Measurements from ENCODE around the gene PHKG2. TPM values are rescaled to one million over a fixed set of nuclear protein-coding genes. Genes with fewer than 3 reads are reported as not detected.

Gene PHKG2
- total RNA-seq, 2 donors from 2014 or later, result 17.6 to 24.7 TPM

DNA sequence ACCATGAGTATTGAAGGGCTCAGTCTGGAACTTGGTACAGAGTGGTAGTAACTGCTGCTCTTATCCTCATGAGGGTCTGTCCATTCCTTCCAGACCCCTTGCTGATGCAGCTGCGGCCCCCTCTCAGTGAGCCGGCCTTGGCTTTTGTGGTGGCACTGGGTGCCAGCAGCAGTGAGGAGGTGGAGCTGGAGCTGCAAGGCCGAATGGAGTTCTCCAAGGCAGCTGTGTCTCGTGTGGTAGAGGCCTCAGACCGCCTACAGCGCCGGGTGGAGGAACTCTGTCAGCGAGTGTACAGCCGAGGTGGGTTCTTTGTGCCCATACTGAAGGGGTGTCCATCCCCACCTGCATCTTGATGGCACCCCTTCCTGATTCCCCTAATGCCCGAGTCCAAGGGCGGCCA is 15.9 kb downstream of the PHKG2 start:
- H3K4me1 ChIP-seq, result peaks cover 30% of the 10 kb centered on the region
- TF ChIP-seq, protein P1, sequence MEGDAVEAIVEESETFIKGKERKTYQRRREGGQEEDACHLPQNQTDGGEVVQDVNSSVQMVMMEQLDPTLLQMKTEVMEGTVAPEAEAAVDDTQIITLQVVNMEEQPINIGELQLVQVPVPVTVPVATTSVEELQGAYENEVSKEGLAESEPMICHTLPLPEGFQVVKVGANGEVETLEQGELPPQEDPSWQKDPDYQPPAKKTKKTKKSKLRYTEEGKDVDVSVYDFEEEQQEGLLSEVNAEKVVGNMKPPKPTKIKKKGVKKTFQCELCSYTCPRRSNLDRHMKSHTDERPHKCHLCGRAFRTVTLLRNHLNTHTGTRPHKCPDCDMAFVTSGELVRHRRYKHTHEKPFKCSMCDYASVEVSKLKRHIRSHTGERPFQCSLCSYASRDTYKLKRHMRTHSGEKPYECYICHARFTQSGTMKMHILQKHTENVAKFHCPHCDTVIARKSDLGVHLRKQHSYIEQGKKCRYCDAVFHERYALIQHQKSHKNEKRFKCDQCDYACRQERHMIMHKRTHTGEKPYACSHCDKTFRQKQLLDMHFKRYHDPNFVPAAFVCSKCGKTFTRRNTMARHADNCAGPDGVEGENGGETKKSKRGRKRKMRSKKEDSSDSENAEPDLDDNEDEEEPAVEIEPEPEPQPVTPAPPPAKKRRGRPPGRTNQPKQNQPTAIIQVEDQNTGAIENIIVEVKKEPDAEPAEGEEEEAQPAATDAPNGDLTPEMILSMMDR (IDR thresholded peaks at IDR 0.05), result no peak
- TF ChIP-seq POLR2A (IDR thresholded peaks at IDR 0.05), result no peak
- ATAC-seq, result no peak
- intact Hi-C loops (cut with DNase I), result no loop called here
- H3K27me3 ChIP-seq, result no peaks in the 10 kb centered on the region
- 85 to 91% methylated on average over 7 to 11 of the region's 11 CpGs for WGBS, 2 donors
- H3K4me3 ChIP-seq, result no peak overlapping the region
- H3K27ac ChIP-seq, result no peak overlapping the region
- no peak for DNase-seq
- H3K36me3 ChIP-seq (replicated peaks in 1 of 2; ENCODE audit: insufficient read depth in 1 of 2, low read depth in 2 of 2), result peaks cover 15 to 45% of the 10 kb centered on the region in 2 donors
- no peaks in the 10 kb centered on the region for H3K9me3 ChIP-seq

DNA sequence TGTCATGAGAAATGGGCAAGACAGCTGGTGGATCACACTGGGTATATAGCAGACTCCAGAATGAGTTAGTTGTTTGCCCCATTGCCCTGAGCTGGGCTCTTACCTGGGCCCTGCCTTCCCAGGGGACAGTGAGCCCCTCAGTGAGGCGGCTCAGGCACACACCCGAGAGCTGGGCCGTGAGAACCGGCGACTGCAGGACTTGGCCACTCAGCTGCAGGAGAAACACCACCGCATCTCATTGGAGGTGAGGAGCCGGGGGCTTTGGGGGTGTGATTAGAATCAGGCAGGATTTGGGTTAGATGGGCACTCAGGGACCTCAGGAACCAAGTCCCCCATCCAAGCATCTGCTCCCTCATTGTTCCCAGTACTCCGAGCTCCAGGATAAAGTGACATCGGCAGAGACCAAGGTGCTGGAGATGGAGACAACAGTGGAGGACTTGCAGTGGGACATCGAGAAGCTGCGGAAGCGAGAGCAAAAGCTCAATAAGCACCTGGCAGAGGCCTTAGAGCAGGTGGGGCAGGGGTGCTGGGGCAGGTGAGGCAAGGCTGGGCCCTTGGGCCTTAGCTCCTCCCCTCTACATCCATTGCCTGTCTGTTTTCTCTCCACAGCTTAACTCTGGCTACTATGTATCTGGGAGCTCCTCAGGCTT is 16.7 kb downstream of the PHKG2 start:
- peaks cover 30% of the 10 kb centered on the region for H3K4me1 ChIP-seq
- 92 to 93% methylated on average over 11 of the region's 12 CpGs for WGBS, 2 donors
- H3K4me3 ChIP-seq, result no peak overlapping the region
- DNase-seq (no peak), ATAC-seq (no peak)
- no peak for TF ChIP-seq POLR2A (IDR thresholded peaks at IDR 0.05)
- TF ChIP-seq, protein P1 (IDR thresholded peaks at IDR 0.05), result no peak
- H3K27me3 ChIP-seq, result no peaks in the 10 kb centered on the region
- no peaks in the 10 kb centered on the region for H3K9me3 ChIP-seq
- H3K36me3 ChIP-seq (replicated peaks in 1 of 2; ENCODE audit: insufficient read depth in 1 of 2, low read depth in 2 of 2), result peaks cover 22 to 52% of the 10 kb centered on the region in 2 donors
- intact Hi-C loops (cut with DNase I), result no loop called here
- no peak overlapping the region for H3K27ac ChIP-seq

DNA sequence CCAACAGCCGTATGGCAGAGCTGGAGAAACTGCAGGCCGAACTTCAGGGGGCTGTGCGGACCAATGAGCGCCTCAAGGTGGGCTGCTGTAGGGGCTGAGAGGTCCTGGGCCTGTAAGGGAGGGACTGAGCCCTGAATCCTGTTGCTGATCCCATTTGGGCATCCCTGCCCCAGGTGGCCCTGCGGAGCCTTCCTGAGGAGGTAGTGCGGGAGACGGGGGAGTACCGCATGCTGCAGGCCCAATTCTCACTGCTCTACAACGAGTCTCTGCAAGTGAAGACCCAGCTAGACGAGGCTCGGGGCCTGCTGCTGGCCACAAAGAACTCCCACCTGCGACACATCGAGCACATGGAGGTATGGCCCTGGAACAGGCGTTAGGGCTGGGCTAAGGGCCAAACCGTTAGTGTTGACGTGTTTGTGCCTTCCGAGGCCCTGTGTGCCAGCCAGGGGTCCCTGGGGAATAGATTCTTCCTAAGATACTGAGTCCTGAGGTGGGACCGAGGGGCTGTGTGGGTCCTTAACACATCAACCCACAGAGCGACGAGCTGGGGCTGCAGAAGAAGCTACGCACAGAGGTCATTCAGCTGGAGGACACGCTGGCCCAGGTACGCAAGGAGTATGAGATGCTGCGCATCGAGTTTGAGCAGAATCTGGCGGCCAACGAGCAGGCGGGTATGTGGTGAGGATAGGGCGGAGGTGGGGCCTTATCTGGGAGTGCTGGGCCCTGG is 18.1 kb downstream of the PHKG2 start:
- Histone ChIP-seq H3K4me3 (no peak overlapping the region), H3K36me3 (replicated peaks in 1 of 2; ENCODE audit: insufficient read depth in 1 of 2, low read depth in 2 of 2) (peaks cover 22 to 55% of the 10 kb centered on the region in 2 donors), H3K27me3 (no peaks in the 10 kb centered on the region), H3K27ac (no peak overlapping the region), H3K4me1 (peaks cover 17% of the 10 kb centered on the region), H3K9me3 (no peaks in the 10 kb centered on the region)
- DNase-seq (no peak), ATAC-seq (no peak)
- intact Hi-C loops (cut with DNase I), result no loop called here
- TF ChIP-seq POLR2A (IDR thresholded peaks at IDR 0.05), result no peak
- TF ChIP-seq, protein P1 (IDR thresholded peaks at IDR 0.05), result no peak
- 88 to 92% methylated on average over 25 to 28 of the region's 29 CpGs for WGBS, 2 donors

DNA sequence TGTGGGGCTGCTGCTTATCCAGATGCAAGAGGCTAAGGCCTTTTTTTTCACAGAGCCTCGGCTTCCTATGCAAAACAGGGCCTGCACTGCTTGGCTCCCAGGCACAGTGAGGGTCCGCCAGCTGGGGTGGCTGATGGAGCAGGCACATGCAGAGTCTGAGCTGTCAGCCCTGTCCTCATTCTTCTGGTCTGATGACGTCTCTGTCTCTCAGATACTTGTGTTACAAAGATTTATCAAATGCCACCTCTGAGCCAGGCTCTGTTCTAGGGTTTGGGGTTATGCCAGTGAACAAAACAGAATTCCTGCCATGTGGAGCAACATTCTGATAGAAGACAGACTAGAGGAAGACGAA is 18.7 kb downstream of the PHKG2 start:
- Histone ChIP-seq H3K4me1 (peaks cover 17% of the 10 kb centered on the region), H3K27ac (no peak overlapping the region), H3K9me3 (no peaks in the 10 kb centered on the region), H3K36me3 (replicated peaks in 1 of 2; ENCODE audit: insufficient read depth in 1 of 2, low read depth in 2 of 2) (peaks cover 22 to 59% of the 10 kb centered on the region in 2 donors), H3K27me3 (no peaks in the 10 kb centered on the region), H3K4me3 (no peak overlapping the region)
- ATAC-seq (no peak), DNase-seq (no peak)
- 81 to 83% methylated on average over 3 to 4 of the region's 4 CpGs for WGBS, 2 donors
- intact Hi-C loops (cut with DNase I), result no loop called here
- no peak for TF ChIP-seq POLR2A (IDR thresholded peaks at IDR 0.05)
- TF ChIP-seq, protein P1 (IDR thresholded peaks at IDR 0.05), result no peak

All from body of pancreas (tissue), 4 donors.